CD4-positive, alpha-beta T cell treated with Interleukin-12 subunit alpha and Interleukin-12 subunit beta, for 1 hour (primary cell): ENCODE data around the gene LCMT1.
A peak's percentile ranks its signal among the peaks of the same experiment; 100 is the strongest.
"Not testable (repeated sequence)": the region's sequence is repeated elsewhere in the genome, so short reads cannot be mapped to it uniquely, and the experiment has no call there.

Experiments used
- DNase-seq: peaks from one replicate; pipeline ENCODE4 v3.0.0-alpha.2; 2020

The LCMT1 gene

GRCh38 chr16:25097276-25097975, 14.1 kb upstream of the LCMT1 start:
- DNase-seq = no peak

GRCh38 chr16:25100511-25100910, 11.0 kb upstream of the LCMT1 start:
- no peak for DNase-seq

GRCh38 chr16:25106567-25107465, 4.7 kb upstream of the LCMT1 start:
- DNase-seq = peak; percentile 81

- DNase-seq = no peak
These were observed 4.1 kb upstream of the LCMT1 start for GRCh38 chr16:25107466-25107792.

GRCh38 chr16:25108054-25108453, 3.5 kb upstream of the LCMT1 start:
- peak; percentile 57 for DNase-seq

- no peak for DNase-seq
These were observed 1.9 kb upstream of the LCMT1 start for GRCh38 chr16:25109643-25110042.

- no peak for DNase-seq
These were observed 1.1 kb upstream of the LCMT1 start for GRCh38 chr16:25110387-25110947.

- no peak for DNase-seq
These were observed 2.6 kb downstream of the LCMT1 start for GRCh38 chr16:25114121-25114520.

- DNase-seq = no peak
These were observed 7.5 kb downstream of the LCMT1 start for GRCh38 chr16:25118851-25119578.

GRCh38 chr16:25121824-25122600, 10.5 kb downstream of the LCMT1 start:
- no peak for DNase-seq

GRCh38 chr16:25124503-25124902, 13.0 kb downstream of the LCMT1 start:
- DNase-seq = no peak

GRCh38 chr16:25126086-25126666, 14.6 kb downstream of the LCMT1 start:
- DNase-seq = not testable (repeated sequence)

- peak; percentile 39 for DNase-seq
These were observed 15.3 kb downstream of the LCMT1 start for GRCh38 chr16:25126820-25127232.

- DNase-seq = not testable (repeated sequence)
These were observed 21.2 kb downstream of the LCMT1 start for GRCh38 chr16:25132751-25133150.

- no peak for DNase-seq
These were observed 22.7 kb downstream of the LCMT1 start for GRCh38 chr16:25134166-25134700.

GRCh38 chr16:25135254-25135878, 23.8 kb downstream of the LCMT1 start:
- no peak for DNase-seq

- no peak for DNase-seq
These were observed 26.6 kb downstream of the LCMT1 start for GRCh38 chr16:25138130-25138529.

GRCh38 chr16:25140459-25140858, 28.9 kb downstream of the LCMT1 start:
- no peak for DNase-seq

- no peak for DNase-seq
These were observed 30.1 kb downstream of the LCMT1 start for GRCh38 chr16:25141648-25142047.

GRCh38 chr16:25143928-25144327, 32.4 kb downstream of the LCMT1 start:
- no peak for DNase-seq

GRCh38 chr16:25148568-25149215, 37.1 kb downstream of the LCMT1 start:
- DNase-seq = no peak
